Natural killer cell (primary cell): Measurements from ENCODE around the gene SLC13A1. TPM values are rescaled to one million over a fixed set of nuclear protein-coding genes. Genes with fewer than 3 reads are reported as not detected.

Experiments used
- ATAC-seq, 3 donors: fragments of 150-1000 bp in 2 of 3; fragments of 200-7000 bp in 1 of 3; cut with Tn5 transposase; 1 replicate in 1 of 3; 2 replicates in 2 of 3; pipeline ENCODE4 v1.10.0; 2021; ENCODE audit warnings: mild to moderate bottlenecking in 2 of 3, moderate library complexity in 2 of 3
- DNase-seq, 2 donors: peaks; one replicate each; pipeline versions ENCODE4 v3.0.0 to v3.0.0-alpha.2; 2013 to 2021; ENCODE audit warnings: mixed read lengths in 1 of 2
- H3K27ac ChIP-seq: one replicate; pipeline ENCODE4 v1.5.1; 2013; ENCODE audit warnings: mild to moderate bottlenecking, low read length
- H3K27me3 ChIP-seq: one replicate; pipeline ENCODE4 v1.6.1; 2013; ENCODE audit warnings: low read length; ENCODE audit not compliant: control insufficient read depth, insufficient read depth
- H3K36me3 ChIP-seq: one replicate; pipeline ENCODE4 v1.6.1; 2013; ENCODE audit warnings: low read length; ENCODE audit not compliant: control insufficient read depth, insufficient read depth
- H3K4me1 ChIP-seq: one replicate; pipeline ENCODE4 v1.6.1; 2013; ENCODE audit warnings: low read length; ENCODE audit not compliant: control insufficient read depth, insufficient read depth
- H3K4me3 ChIP-seq: one replicate; pipeline ENCODE4 v1.5.1; 2013; ENCODE audit warnings: low read length
- H3K9me3 ChIP-seq: one replicate; pipeline ENCODE4 v1.6.1; 2013; ENCODE audit warnings: low read length; ENCODE audit not compliant: control insufficient read depth, insufficient read depth
- H3K27ac Mint-ChIP-seq, 2 donors: one replicate each; pipeline ENCODE4 v1.8.0; 2022; ENCODE audit warnings: mild to moderate bottlenecking in 2 of 2, mixed read lengths in 2 of 2, moderate library complexity in 1 of 2
- H3K27me3 Mint-ChIP-seq, 2 donors: one replicate each; pipeline ENCODE4 v1.8.0; 2022; ENCODE audit warnings: low read depth in 2 of 2, mixed read lengths in 2 of 2
- H3K36me3 Mint-ChIP-seq: one replicate; pipeline ENCODE4 v1.8.0; 2022; ENCODE audit warnings: mixed read lengths
- H3K4me1 Mint-ChIP-seq, 2 donors: one replicate each; pipeline ENCODE4 v1.8.0; 2022; ENCODE audit warnings: mixed read lengths in 2 of 2
- H3K4me3 Mint-ChIP-seq: one replicate; pipeline ENCODE4 v1.8.0; 2022; ENCODE audit warnings: mild to moderate bottlenecking, moderate library complexity, mixed read lengths
- H3K9me3 Mint-ChIP-seq, 2 donors: one replicate each; pipeline ENCODE4 v1.8.0; 2022; ENCODE audit warnings: mixed read lengths in 2 of 2
- CTCF ChIP-seq: fragments of 200-600 bp; IDR thresholded peaks from one replicate; pipeline ENCODE4 v1.8.0; 2022; ENCODE audit warnings: antibody characterized with exemption
- WGBS: methylation state at CpG from one replicate; pipeline ENCODE4 v1.1.7; 2013; ENCODE audit warnings: missing lambda C conversion rate; ENCODE audit not compliant: insufficient coverage; 5-methylcytosine and 5-hydroxymethylcytosine counted together
- intact Hi-C: fragments of 100-400 bp; cut with micrococcal nuclease; formaldehyde crosslinking; loops from one replicate; pipeline ENCODE4 v1.14.2; 2022
- total RNA-seq, 4 donors: library from RNA; stranded (reverse); fragments of 120-200 nt in 1 of 4; gene quantifications; one replicate each; pipeline versions ENCODE4 v1.2.3 to v1.2.4, GENCODE V29; 2013 to 2022

The SLC13A1 gene
- total RNA-seq, 3 donors from 2014 or later (not counting 1 experiment from before 2014, with no cell fraction given), result not detected

- 67% methylated on average over 1 of the region's 1 CpG for WGBS
- no peaks in the 10 kb centered on the region for H3K4me1 Mint-ChIP-seq
- H3K27me3 ChIP-seq, result no peaks in the 10 kb centered on the region
- H3K4me3 Mint-ChIP-seq, result no peak overlapping the region
- H3K4me1 ChIP-seq, result no peaks in the 10 kb centered on the region
- intact Hi-C loops, result no loop called here
- no peak for ATAC-seq
- H3K27ac Mint-ChIP-seq, result no peak overlapping the region
- no peaks in the 10 kb centered on the region for H3K9me3 ChIP-seq
- TF ChIP-seq CTCF, result no peak
- H3K9me3 Mint-ChIP-seq, result peaks cover 12 to 13% of the 10 kb centered on the region in 2 donors
- H3K36me3 ChIP-seq, result no peaks in the 10 kb centered on the region
- H3K36me3 Mint-ChIP-seq, result peaks cover 2% of the 10 kb centered on the region
- no peak overlapping the region for H3K27ac ChIP-seq
- no peak overlapping the region for H3K4me3 ChIP-seq
- H3K27me3 Mint-ChIP-seq, result no peaks in the 10 kb centered on the region
- DNase-seq, result no peak
These were observed 63.8 kb downstream of the SLC13A1 start for GRCh38 chr7:123135960-123136359.

GRCh38 chr7:123133924-123134323 is 65.8 kb downstream of the SLC13A1 start:
- Mint-ChIP-seq H3K27me3 (no peaks in the 10 kb centered on the region), H3K9me3 (peaks cover 11 to 12% of the 10 kb centered on the region in 2 donors), H3K4me1 (no peaks in the 10 kb centered on the region), H3K27ac (no peak overlapping the region), H3K36me3 (no peaks in the 10 kb centered on the region), H3K4me3 (no peak overlapping the region)
- 96% methylated on average over 3 of the region's 5 CpGs for WGBS
- no peaks in the 10 kb centered on the region for H3K36me3 ChIP-seq
- H3K27me3 ChIP-seq, result no peaks in the 10 kb centered on the region
- no peak for ATAC-seq
- no peaks in the 10 kb centered on the region for H3K4me1 ChIP-seq
- TF ChIP-seq CTCF, result no peak
- intact Hi-C loops, result no loop called here
- no peak overlapping the region for H3K4me3 ChIP-seq
- no peaks in the 10 kb centered on the region for H3K9me3 ChIP-seq
- no peak for DNase-seq
- no peak overlapping the region for H3K27ac ChIP-seq

GRCh38 chr7:123131961-123132360 is 67.8 kb downstream of the SLC13A1 start:
- intact Hi-C loops, result no loop called here
- no peak overlapping the region for H3K27ac Mint-ChIP-seq

More at GRCh38 chr7:123131961-123132360, 67.8 kb downstream of the SLC13A1 start:
- no peak overlapping the region for H3K4me3 Mint-ChIP-seq
- WGBS, result 40% methylated on average over 1 of the region's 1 CpG
- H3K36me3 Mint-ChIP-seq, result no peaks in the 10 kb centered on the region
- ATAC-seq, result no peak
- peaks cover 9 to 10% of the 10 kb centered on the region in 2 donors for H3K9me3 Mint-ChIP-seq
- Histone ChIP-seq H3K27me3 (no peaks in the 10 kb centered on the region), H3K4me1 (no peaks in the 10 kb centered on the region), H3K9me3 (no peaks in the 10 kb centered on the region), H3K36me3 (no peaks in the 10 kb centered on the region), H3K4me3 (no peak overlapping the region), H3K27ac (no peak overlapping the region)
- no peaks in the 10 kb centered on the region for H3K4me1 Mint-ChIP-seq
- no peak for TF ChIP-seq CTCF
- DNase-seq, result no peak
- H3K27me3 Mint-ChIP-seq, result no peaks in the 10 kb centered on the region
